Panc1 (cell line): ENCODE measurements around the gene POLR2M. TPM values are rescaled to one million over a fixed set of nuclear protein-coding genes. Genes with fewer than 3 reads are reported as not detected.

ENCODE experiments used
- ATAC-seq: fragments of 200-7000 bp; cut with Tn5 transposase; 2 replicates; pipeline ENCODE4 v1.9.1; 2020; ENCODE audit warnings: mild to moderate bottlenecking, moderate library complexity
- BruUV-seq: library from RNA; stranded (reverse); fragments of 400-500 nt; replicated peaks from 2 replicates; lab custom pipeline; 2021; lab: Mats Ljungman, UMichigan
- CTCF ChIA-PET: fragments of 300-600 bp; sonication (Branson Sonifier 250); formaldehyde crosslinking; loops from one replicate; lab custom pipeline; 2022; ENCODE audit warnings: antibody characterized with exemption; lab: Charles Lee
- POLR2A ChIA-PET: fragments of 300-600 bp; sonication (Branson Sonifier 250); formaldehyde crosslinking; loops from one replicate; lab custom pipeline; 2022; ENCODE audit warnings: antibody characterized with exemption; lab: Charles Lee
- DNase-seq: peaks from one replicate; pipeline ENCODE4 v3.0.0-alpha.2; 2010; ENCODE audit warnings: low read depth, low spot score
- H3K27ac ChIP-seq: 2 replicates; pipeline ENCODE4 v1.5.1; 2011; ENCODE audit warnings: mild to moderate bottlenecking, low read length, inconsistent platforms
- H3K27me3 ChIP-seq: fragments of 200-500 bp; sonication (Bioruptor generic); 2 replicates; pipeline ENCODE4 v1.6.0; 2014; ENCODE audit warnings: low read length, inconsistent platforms; ENCODE audit not compliant: control insufficient read depth, insufficient read depth
- H3K36me3 ChIP-seq: fragments of 200-500 bp; sonication (Bioruptor generic); 2 replicates; pipeline ENCODE4 v1.5.1; 2014; ENCODE audit warnings: inconsistent platforms, mild to moderate bottlenecking, low read length, moderate library complexity; ENCODE audit not compliant: control insufficient read depth, insufficient read depth
- H3K4me1 ChIP-seq: 2 replicates; pipeline ENCODE4 v1.5.1; 2011; ENCODE audit warnings: inconsistent platforms, mild to moderate bottlenecking, low read length, moderate library complexity; ENCODE audit not compliant: control insufficient read depth, insufficient read depth
- H3K4me3 ChIP-seq, 2 experiments: 2 replicates each; pipeline ENCODE4 v1.5.1; 2011 to 2012; ENCODE audit warnings: low read depth in 2 of 2, low read length in 2 of 2, mild to moderate bottlenecking in 2 of 2, inconsistent platforms in 1 of 2, moderate library complexity in 1 of 2
- H3K9me3 ChIP-seq: fragments of 200-500 bp; sonication (Bioruptor generic); 2 replicates; pipeline ENCODE4 v1.5.1; 2014; ENCODE audit warnings: low read depth, mild to moderate bottlenecking, inconsistent platforms, low read length, moderate library complexity; ENCODE audit not compliant: control insufficient read depth, insufficient read depth
- CTCF ChIP-seq: fragments of 450-650 bp; IDR thresholded peaks from 2 replicates; pipeline ENCODE4 v1.5.1; 2017; ENCODE audit warnings: mild to moderate bottlenecking
- in situ Hi-C: cut with HindIII; loops from 2 replicates; pipeline ENCODE4 v1.10.0; 2016; ENCODE audit warnings: low sequenced_read_pairs, low pct_unique_long_range_greater_than_20kb
- intact Hi-C: fragments of 100-400 bp; cut with micrococcal nuclease; formaldehyde crosslinking; loops from one replicate; pipeline ENCODE4 v1.10.0; 2022; ENCODE audit not compliant: unreplicated experiment
- total RNA-seq: library from RNA; stranded (reverse); gene quantifications from one replicate; pipeline ENCODE4 v1.2.1, GENCODE V29; 2021; ENCODE audit not compliant: unreplicated experiment

The POLR2M gene
- total RNA-seq, 1 experiment from 2014 or later: 76.6 TPM

DNA sequence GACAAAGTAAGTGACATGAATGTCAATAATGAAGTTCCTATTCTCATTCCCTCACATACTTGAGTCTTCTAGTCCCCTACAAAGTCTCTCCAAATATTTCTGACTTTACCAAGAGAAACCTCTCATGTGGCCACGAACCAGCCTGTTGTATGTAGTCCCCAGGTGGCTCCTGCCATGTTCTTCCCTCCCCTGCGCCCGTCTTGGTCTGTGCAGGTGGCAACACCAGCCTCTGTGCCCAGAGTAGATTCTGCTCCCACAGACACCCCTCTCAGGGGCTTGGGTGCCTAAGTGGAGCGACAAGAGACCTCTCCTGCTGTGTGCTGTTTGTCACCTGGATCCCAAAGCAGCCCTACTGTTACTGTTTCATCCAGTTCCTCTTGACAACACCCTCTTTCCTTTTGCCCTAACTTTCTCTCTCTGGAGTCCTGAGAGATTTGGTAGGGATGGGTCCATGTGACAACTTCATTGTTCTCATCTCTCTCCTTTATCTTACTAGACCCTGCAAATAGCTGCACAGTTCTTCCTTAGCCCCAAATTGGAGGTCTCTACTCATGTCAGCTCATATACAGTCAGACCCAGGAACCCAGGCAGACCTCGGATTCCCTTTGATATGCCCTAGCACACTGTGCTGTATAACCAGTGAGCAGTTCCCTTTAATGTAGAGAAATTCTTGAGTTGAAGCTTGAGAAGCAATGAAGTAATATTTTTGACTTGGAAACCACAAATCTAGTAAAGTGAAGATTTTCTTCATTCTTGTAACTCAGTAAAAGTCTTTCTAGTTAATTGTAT is 56.9 kb downstream of the POLR2M start:
- ChIA-PET POLR2A (no interaction called here), CTCF (no interaction called here)
- Histone ChIP-seq H3K9me3 (no peaks in the 10 kb centered on the region), H3K27me3 (peaks cover 12% of the 10 kb centered on the region), H3K4me3 (no peak overlapping the region), H3K27ac (no peak overlapping the region), H3K4me1 (no peaks in the 10 kb centered on the region), H3K36me3 (no peaks in the 10 kb centered on the region)
- in situ Hi-C loops (no loop called here), intact Hi-C loops (no loop called here)
- ATAC-seq: no peak; the same call in 1 of the 2 replicates
- no peak for DNase-seq
- no peak for TF ChIP-seq CTCF
- BruUV-seq: no TSS peak

Other genes starting within 250 kb of the POLR2M start
- 1.1 TPM for gene MYZAP, start 114.8 kb upstream of the POLR2M start, total RNA-seq